Bronchial epithelial cell (primary cell): ENCODE data around the gene ZSWIM1. TPM values are rescaled to one million over a fixed set of nuclear protein-coding genes. Genes with fewer than 3 reads are reported as not detected.

Source experiments
- DNase-seq: peaks from one replicate; pipeline ENCODE4 v3.0.0-alpha.2; 2010; ENCODE audit warnings: low read depth
- FAIRE-seq: peaks from 2 replicates; lab custom pipeline; 2011; peaks lifted over from hg19 to GRCh38; lab: Jason Lieb, UNC
- H3K27me3 ChIP-seq: 2 replicates; pipeline ENCODE4 v1.5.1; 2011; ENCODE audit warnings: low read length; ENCODE audit not compliant: control insufficient read depth, insufficient read depth
- H3K36me3 ChIP-seq: 2 replicates; pipeline ENCODE4 v1.5.1; 2011; ENCODE audit warnings: low read length; ENCODE audit not compliant: control insufficient read depth, insufficient read depth
- H3K4me3 ChIP-seq: 2 replicates; pipeline ENCODE4 v1.5.1; 2011; ENCODE audit warnings: mild to moderate bottlenecking, low read depth, low read length, control low read depth
- total RNA-seq: library from RNA; depleted of rRNA; stranded (reverse); fragments of >200 nt; gene quantifications from 2 replicates; pipeline ENCODE4 v1.2.1, GENCODE V29; 2014
- TF ChIP-seq, protein P1 (sequence below): IDR thresholded peaks from 2 replicates; pipeline ENCODE4 v1.5.1; 2011; ENCODE audit warnings: mild to moderate bottlenecking, moderate library complexity, low read length, control low read depth, inconsistent platforms; ENCODE audit not compliant: insufficient read depth, severe bottlenecking

ZSWIM1 gene
- 1.3 and 2.8 TPM in 2 replicates for total RNA-seq

GRCh38 chr20:45880988-45881788 is at the start of gene ZSWIM1:
ZSWIM1 (plus strand) TSS chr20:45881227; CDS start chr20:45882593, 1,366 bp downstream.
- TF ChIP-seq, protein P1, sequence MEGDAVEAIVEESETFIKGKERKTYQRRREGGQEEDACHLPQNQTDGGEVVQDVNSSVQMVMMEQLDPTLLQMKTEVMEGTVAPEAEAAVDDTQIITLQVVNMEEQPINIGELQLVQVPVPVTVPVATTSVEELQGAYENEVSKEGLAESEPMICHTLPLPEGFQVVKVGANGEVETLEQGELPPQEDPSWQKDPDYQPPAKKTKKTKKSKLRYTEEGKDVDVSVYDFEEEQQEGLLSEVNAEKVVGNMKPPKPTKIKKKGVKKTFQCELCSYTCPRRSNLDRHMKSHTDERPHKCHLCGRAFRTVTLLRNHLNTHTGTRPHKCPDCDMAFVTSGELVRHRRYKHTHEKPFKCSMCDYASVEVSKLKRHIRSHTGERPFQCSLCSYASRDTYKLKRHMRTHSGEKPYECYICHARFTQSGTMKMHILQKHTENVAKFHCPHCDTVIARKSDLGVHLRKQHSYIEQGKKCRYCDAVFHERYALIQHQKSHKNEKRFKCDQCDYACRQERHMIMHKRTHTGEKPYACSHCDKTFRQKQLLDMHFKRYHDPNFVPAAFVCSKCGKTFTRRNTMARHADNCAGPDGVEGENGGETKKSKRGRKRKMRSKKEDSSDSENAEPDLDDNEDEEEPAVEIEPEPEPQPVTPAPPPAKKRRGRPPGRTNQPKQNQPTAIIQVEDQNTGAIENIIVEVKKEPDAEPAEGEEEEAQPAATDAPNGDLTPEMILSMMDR = no peak
- Histone ChIP-seq H3K27me3 (no peaks in the 10 kb centered on the region), H3K36me3 (peaks cover 12% of the 10 kb centered on the region), H3K4me3 (peak within 1 kb of the TSS; percentile 63)
- FAIRE-seq = peak; percentile 77
- DNase-seq = peak; percentile 98

DNA sequence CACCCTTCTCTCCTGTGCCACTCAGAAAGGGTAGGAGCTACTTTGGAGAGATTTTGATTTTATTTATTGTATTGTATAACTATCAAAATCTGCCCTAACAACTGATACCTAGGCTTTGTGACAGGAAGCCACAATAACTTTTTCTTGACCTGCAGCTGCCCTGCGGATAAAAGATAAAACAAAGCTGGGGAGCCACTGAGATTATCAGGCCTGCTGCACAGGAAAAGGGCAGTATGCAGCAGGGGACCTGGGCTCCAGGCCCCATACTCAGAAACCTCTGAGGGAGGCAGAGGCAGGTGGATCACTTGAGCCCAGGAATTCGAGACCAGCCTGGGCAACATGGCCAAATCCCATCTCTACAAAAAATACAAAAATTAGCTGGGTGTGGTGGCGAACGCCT is 48.4 kb upstream of the ZSWIM1 start:
- FAIRE-seq (no peak), DNase-seq (no peak)
- Histone ChIP-seq H3K4me3 (no peak overlapping the region), H3K27me3 (no peaks in the 10 kb centered on the region), H3K36me3 (no peaks in the 10 kb centered on the region)
- TF ChIP-seq, protein P1 = no peak

DNA sequence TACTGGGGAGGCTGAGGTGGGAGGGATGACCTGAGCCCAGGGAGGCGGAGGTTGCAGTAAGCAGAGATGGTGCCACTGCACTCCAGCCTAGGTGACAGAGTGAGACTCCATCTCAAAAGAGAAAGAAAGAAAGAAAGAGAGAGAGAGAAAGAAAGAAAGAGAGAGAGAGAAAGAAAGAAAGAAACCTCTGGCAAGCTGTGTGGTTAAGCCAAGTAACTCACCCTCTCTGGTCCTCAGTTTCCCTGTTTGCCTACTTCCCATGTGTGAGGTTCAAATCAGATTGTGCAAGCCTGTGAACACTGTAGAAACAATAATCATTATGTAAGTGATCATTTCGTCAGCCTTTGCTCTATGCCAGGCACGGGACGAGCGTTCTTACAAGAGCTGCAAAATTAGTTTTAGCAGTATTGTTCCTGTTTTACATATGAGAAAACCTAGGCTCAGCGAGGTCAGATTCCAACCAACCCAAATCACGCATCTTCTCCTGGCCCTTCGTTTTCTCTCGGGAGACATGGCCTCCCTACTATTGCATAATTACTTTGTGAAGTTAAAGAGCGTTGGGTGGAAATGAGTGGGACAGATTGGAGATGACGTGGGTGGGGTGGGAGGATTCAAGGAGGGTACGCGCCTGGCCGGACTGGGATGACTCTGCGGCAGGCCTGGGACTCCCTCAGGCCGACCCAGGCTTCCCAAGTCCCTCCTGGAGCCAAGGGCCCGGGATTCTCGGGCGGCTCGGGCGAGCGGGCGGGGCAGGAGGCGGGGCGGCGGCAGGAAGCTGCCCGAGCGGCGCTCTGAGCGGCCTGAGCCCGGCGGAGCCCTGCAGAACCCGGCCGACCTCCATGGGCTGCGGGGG is 47.8 kb upstream of the ZSWIM1 start, which contains the start of gene SNX21:
SNX21 (plus strand) TSS at position 770 of the 853 bp plus-strand sequence. CDS start 121 bp downstream, outside the sequence.
- H3K27me3 ChIP-seq = no peaks in the 10 kb centered on the region
- TF ChIP-seq, protein P1 = no peak
- peak; percentile 73 for DNase-seq
- H3K4me3 ChIP-seq = peak within 1 kb of the TSS; percentile 67
- no peaks in the 10 kb centered on the region for H3K36me3 ChIP-seq
- no peak for FAIRE-seq

DNA sequence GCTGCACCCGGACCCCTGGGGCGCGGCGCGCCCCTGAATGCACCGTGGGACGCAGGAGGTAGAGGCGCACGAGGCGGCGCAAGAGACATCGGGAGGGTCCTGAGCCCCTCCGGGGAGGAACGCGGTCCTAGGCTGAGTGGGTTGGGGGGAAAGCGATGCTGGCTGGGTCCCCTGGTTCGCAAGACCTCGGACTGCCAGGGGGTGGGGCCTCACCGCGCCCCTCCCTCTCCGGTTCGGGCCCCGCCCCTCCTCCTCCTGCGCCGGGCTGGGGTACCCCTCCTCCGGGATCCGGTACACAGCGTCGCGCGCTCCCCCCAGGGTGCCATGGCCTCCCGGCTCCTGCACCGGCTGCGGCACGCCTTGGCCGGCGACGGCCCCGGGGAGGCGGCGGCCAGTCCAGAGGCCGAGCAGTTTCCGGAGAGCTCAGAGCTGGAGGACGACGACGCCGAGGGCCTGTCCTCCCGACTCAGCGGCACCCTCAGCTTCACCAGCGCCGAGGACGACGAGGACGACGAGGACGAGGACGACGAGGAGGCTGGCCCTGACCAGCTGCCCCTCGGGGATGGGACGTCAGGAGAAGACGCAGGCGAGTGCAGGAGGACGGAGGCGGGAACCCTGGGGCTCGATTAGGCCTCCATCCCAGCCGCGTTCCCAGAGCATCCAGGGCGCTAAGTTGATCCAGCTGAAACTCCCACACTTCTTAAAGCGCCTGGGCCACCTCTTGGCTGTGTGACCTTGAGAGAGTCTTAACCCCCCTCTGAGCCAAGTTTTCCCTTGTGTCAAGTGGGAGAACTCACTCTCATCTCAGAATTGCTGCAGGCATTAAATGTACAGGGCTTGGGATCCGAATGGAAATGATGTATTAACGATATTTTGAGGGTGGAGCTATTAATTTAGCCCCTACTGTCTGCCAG is 46.9 kb upstream of the ZSWIM1 start:
- TF ChIP-seq, protein P1 = no peak
- H3K4me3 ChIP-seq = peak overlapping the region; percentile 67
- no peak for FAIRE-seq
- no peaks in the 10 kb centered on the region for H3K36me3 ChIP-seq
- no peaks in the 10 kb centered on the region for H3K27me3 ChIP-seq
- DNase-seq = no peak

- TF ChIP-seq, protein P1 = no peak
- FAIRE-seq = no peak
- Histone ChIP-seq H3K27me3 (no peaks in the 10 kb centered on the region), H3K4me3 (no peak overlapping the region), H3K36me3 (no peaks in the 10 kb centered on the region)
- no peak for DNase-seq
These were observed 46.2 kb upstream of the ZSWIM1 start for GRCh38 chr20:45834797-45835161.
